Sigmoid colon (tissue), 3 donors: ENCODE measurements around the gene PTPRD.

ENCODE experiments used
- CTCF ChIP-seq, 4 experiments: fragments of 450-650 bp in 3 of 4; fragments of 200-600 bp in 1 of 4; IDR thresholded peaks; one replicate each; pipeline ENCODE4 v1.5.1; 2016 to 2019; ENCODE audit warnings: antibody characterized with exemption in 4 of 4, mild to moderate bottlenecking in 3 of 4, moderate library complexity in 2 of 4
- POLR2A ChIP-seq, 2 donors: fragments of 450-650 bp; IDR thresholded peaks; one replicate each; pipeline ENCODE4 v1.6.1; 2016; ENCODE audit warnings: antibody characterized with exemption in 2 of 2, mild to moderate bottlenecking in 2 of 2, moderate library complexity in 2 of 2

DNA sequence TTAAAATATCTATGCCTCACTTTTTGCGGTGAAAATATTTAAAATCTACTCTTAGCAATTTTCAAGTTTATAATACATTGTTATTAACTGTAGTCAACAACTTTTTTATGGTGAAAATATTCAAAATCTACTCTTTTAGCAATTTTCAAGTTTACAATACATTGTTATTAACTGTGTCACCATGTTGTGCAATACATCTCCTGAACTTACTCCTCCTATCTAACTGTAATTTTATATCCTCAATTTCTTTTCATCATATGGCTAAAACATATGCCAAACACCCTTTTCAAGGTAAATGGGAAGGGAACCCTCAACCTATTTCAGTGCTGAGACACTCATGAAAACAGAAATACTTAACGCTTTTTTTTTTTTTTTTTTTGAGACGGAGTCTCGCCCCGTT lies 1830.6 kb downstream of the PTPRD start:
- no peak for TF ChIP-seq CTCF (IDR thresholded peaks at IDR 0.05)
- TF ChIP-seq POLR2A (IDR thresholded peaks at IDR 0.05): no peak
